CD14-positive monocyte (primary cell): ENCODE data around the gene GNL2. TPM values are rescaled to one million over a fixed set of nuclear protein-coding genes. Genes with fewer than 3 reads are reported as not detected.

Experiments used
- DNase-seq, 3 donors: peaks; one replicate each; pipeline ENCODE4 v3.0.0-alpha.2; 2011 to 2022
- H2AFZ ChIP-seq: 2 replicates; pipeline ENCODE4 v1.6.0; 2012; ENCODE audit warnings: mild to moderate bottlenecking, low read depth, low read length, inconsistent platforms; ENCODE audit not compliant: insufficient read depth, poor library complexity, severe bottlenecking
- H3K27ac ChIP-seq, 2 donors: 1 replicate in 1 of 2; 2 replicates in 1 of 2; pipeline ENCODE4 v1.5.1; 2012 to 2013; ENCODE audit warnings: low read length in 2 of 2, control low read depth in 1 of 2, inconsistent platforms in 1 of 2, low read depth in 1 of 2, mild to moderate bottlenecking in 1 of 2
- H3K27me3 ChIP-seq, 2 donors: one replicate each; pipeline versions ENCODE4 v1.6.0 to v1.6.1; 2011 to 2013; ENCODE audit warnings: low read length in 2 of 2; ENCODE audit not compliant: control insufficient read depth in 2 of 2, insufficient read depth in 2 of 2
- H3K36me3 ChIP-seq, 2 donors: replicated peaks in 1 of 2; 1 replicate in 1 of 2; 2 replicates in 1 of 2; pipeline versions ENCODE4 v1.5.1 to v1.6.1; 2012 to 2013; ENCODE audit warnings: low read length in 2 of 2, control low read depth in 1 of 2, inconsistent platforms in 1 of 2, mild to moderate bottlenecking in 1 of 2; ENCODE audit not compliant: insufficient read depth in 2 of 2, control insufficient read depth in 1 of 2
- H3K4me1 ChIP-seq, 2 donors: 1 replicate in 1 of 2; 2 replicates in 1 of 2; pipeline versions ENCODE4 v1.5.1 to v1.6.1; 2012 to 2013; ENCODE audit warnings: low read length in 2 of 2, control low read depth in 1 of 2, inconsistent platforms in 1 of 2, mild to moderate bottlenecking in 1 of 2, moderate library complexity in 1 of 2; ENCODE audit not compliant: insufficient read depth in 2 of 2, control insufficient read depth in 1 of 2
- H3K4me2 ChIP-seq: replicated peaks from 2 replicates; pipeline ENCODE3; 2012; ENCODE audit warnings: low read length, moderate library complexity, mild to moderate bottlenecking; ENCODE audit not compliant: poor library complexity, severe bottlenecking; ENCODE audit errors: extremely low read depth
- H3K4me3 ChIP-seq, 3 experiments: fragments of 200-600 bp in 1 of 3; sonication (generic) in 1 of 3; replicated peaks in 1 of 3; 1 replicate in 2 of 3; 2 replicates in 1 of 3; pipeline ENCODE4 v1.5.1; 2011 to 2013; ENCODE audit warnings: low read length in 3 of 3, mild to moderate bottlenecking in 3 of 3, control low read depth in 2 of 3, low read depth in 2 of 3, inconsistent platforms in 1 of 3, moderate library complexity in 1 of 3
- H3K79me2 ChIP-seq: 2 replicates; pipeline ENCODE4 v1.6.0; 2012; ENCODE audit warnings: mild to moderate bottlenecking, control low read depth, inconsistent platforms, low read length, moderate library complexity; ENCODE audit not compliant: insufficient read depth
- H3K9ac ChIP-seq: 2 replicates; pipeline ENCODE4 v1.6.0; 2017; ENCODE audit warnings: low read length, mild to moderate bottlenecking; ENCODE audit not compliant: insufficient read depth, poor library complexity, severe bottlenecking
- H3K9me3 ChIP-seq, 2 donors: replicated peaks in 1 of 2; 1 replicate in 1 of 2; 2 replicates in 1 of 2; pipeline versions ENCODE4 v1.5.1 to v1.6.1; 2012 to 2013; ENCODE audit warnings: low read length in 2 of 2, control low read depth in 1 of 2; ENCODE audit not compliant: control insufficient read depth in 1 of 2, insufficient read depth in 1 of 2
- H4K20me1 ChIP-seq: 2 replicates; pipeline ENCODE4 v1.6.0; 2012; ENCODE audit warnings: mild to moderate bottlenecking, low read length, control low read depth, moderate library complexity; ENCODE audit not compliant: insufficient read depth
- H3K27ac Mint-ChIP-seq, 7 donors: one replicate each; pipeline ENCODE4 v1.8.0; 2020; ENCODE audit warnings: mild to moderate bottlenecking in 7 of 7, mixed read lengths in 7 of 7, moderate library complexity in 6 of 7, inconsistent platforms in 2 of 7
- H3K27me3 Mint-ChIP-seq, 3 donors: one replicate each; pipeline ENCODE4 v1.8.0; 2021 to 2022; ENCODE audit warnings: low read depth in 3 of 3, mild to moderate bottlenecking in 3 of 3, mixed read lengths in 3 of 3, moderate library complexity in 3 of 3, inconsistent platforms in 1 of 3
- H3K36me3 Mint-ChIP-seq, 2 donors: one replicate each; pipeline ENCODE4 v1.8.0; 2020; ENCODE audit warnings: mixed read lengths in 2 of 2, inconsistent platforms in 1 of 2, mild to moderate bottlenecking in 1 of 2
- H3K4me1 Mint-ChIP-seq: one replicate; pipeline ENCODE4 v1.8.0; 2020; ENCODE audit warnings: mild to moderate bottlenecking, mixed read lengths
- H3K4me3 Mint-ChIP-seq, 2 donors: one replicate each; pipeline ENCODE4 v1.8.0; 2020; ENCODE audit warnings: mild to moderate bottlenecking in 2 of 2, mixed read lengths in 2 of 2, moderate library complexity in 1 of 2
- H3K9me3 Mint-ChIP-seq, 7 donors: one replicate each; pipeline ENCODE4 v1.8.0; 2020 to 2022; ENCODE audit warnings: mixed read lengths in 7 of 7, mild to moderate bottlenecking in 6 of 7, moderate library complexity in 6 of 7, inconsistent platforms in 2 of 7
- CTCF ChIP-seq: fragments of 200-600 bp; IDR thresholded peaks from one replicate; pipeline ENCODE4 v1.8.0; 2022; ENCODE audit warnings: antibody characterized with exemption, mild to moderate bottlenecking
- WGBS: methylation state at CpG from one replicate; pipeline ENCODE4 v1.1.5; 2013; ENCODE audit warnings: missing lambda C conversion rate; ENCODE audit not compliant: insufficient coverage; 5-methylcytosine and 5-hydroxymethylcytosine counted together
- intact Hi-C, 2 donors: fragments of 100-400 bp; cut with micrococcal nuclease; formaldehyde crosslinking; loops; one replicate each; pipeline versions ENCODE4 v1.15.0 to v1.15.1; 2023
- polyA plus RNA-seq, 3 donors: library from polyadenylated mRNA; depleted of rRNA in 1 of 3; unstranded in 2 of 3; stranded (reverse) in 1 of 3; fragments of 300-500 nt in 2 of 3; fragments of >200 nt in 1 of 3; fragmentation: Illumina TruSeq in 2 of 3; gene quantifications; 1 replicate in 2 of 3; 2 replicates in 1 of 3; pipeline ENCODE4 v1.2.3, GENCODE V29; 2012 to 2021

GNL2 gene
- polyA plus RNA-seq, 3 donors, result 22.2 to 37.2 (median 35.4) TPM

- H3K9ac ChIP-seq, result no peak overlapping the region
- H3K4me1 ChIP-seq, result peaks cover 6 to 8% of the 10 kb centered on the region in 2 donors
- peaks cover 0 to 2% of the 10 kb centered on the region in 2 donors for H3K27me3 ChIP-seq
- peaks cover 6 to 13% (median 7%) of the 10 kb centered on the region in 3 donors for H3K27me3 Mint-ChIP-seq
- no peaks in the 10 kb centered on the region for H3K9me3 ChIP-seq
- H3K4me2 ChIP-seq, result no peak overlapping the region
- H3K27ac ChIP-seq, result no peak overlapping the region
- no peak overlapping the region for H3K4me3 Mint-ChIP-seq
- no peak for TF ChIP-seq CTCF
- peaks cover 0 to 4% (median 0%) of the 10 kb centered on the region in 7 donors for H3K9me3 Mint-ChIP-seq
- H3K4me1 Mint-ChIP-seq, result peaks cover 4% of the 10 kb centered on the region
- H3K36me3 Mint-ChIP-seq, result no peaks in the 10 kb centered on the region
- H3K4me3 ChIP-seq, result no peak overlapping the region
- H3K36me3 ChIP-seq, result no peaks in the 10 kb centered on the region
- H3K27ac Mint-ChIP-seq, result no peak overlapping the region
- H2AFZ ChIP-seq, result no peak overlapping the region
- H3K79me2 ChIP-seq, result no peaks in the 10 kb centered on the region
- DNase-seq, result no peak
- intact Hi-C loops, result no loop called here
- no peaks in the 10 kb centered on the region for H4K20me1 ChIP-seq
Measured at GRCh38 chr1:37601441-37601840, 5.7 kb upstream of the GNL2 start.

DNA sequence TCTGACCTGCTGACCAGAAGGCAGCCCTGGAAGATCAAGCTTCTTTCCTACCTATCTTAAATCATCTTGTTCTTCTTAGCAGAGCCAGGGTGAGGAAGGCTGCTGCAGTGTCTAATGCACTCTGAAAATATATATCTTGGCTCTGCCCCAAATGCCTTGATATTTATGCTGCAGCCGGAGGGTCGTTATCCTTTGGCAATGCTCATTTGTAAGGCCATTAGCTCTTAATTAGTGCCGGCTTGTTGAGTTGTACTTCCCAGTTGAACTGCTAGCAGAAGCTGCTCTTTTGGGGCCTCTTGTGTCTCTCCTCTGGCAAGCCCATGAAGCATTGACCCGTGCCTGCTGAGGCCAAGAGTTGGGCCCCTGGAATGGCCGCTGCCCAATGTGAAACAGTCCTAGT, 4.2 kb upstream of the GNL2 start:
- no peak overlapping the region for H2AFZ ChIP-seq
- no peaks in the 10 kb centered on the region for H3K9me3 ChIP-seq
- WGBS, result 94% methylated on average over 3 of the region's 5 CpGs
- intact Hi-C loops, result loop anchor here (5.0 to 10.0 kb wide), 3 partner anchors 43 to 415 kb away; partner anchors contain the start of genes DNALI1 (in 1 of the 2), MTF1 (in 1 of the 2) and UTP11 (in 1 of the 2)
- Mint-ChIP-seq H3K4me1 (peaks cover 15% of the 10 kb centered on the region), H3K36me3 (no peaks in the 10 kb centered on the region), H3K27ac (no peak overlapping the region), H3K9me3 (peaks cover 0 to 4% (median 0%) of the 10 kb centered on the region in 7 donors), H3K27me3 (peaks cover 6 to 13% (median 7%) of the 10 kb centered on the region in 3 donors), H3K4me3 (no peak overlapping the region)
- no peaks in the 10 kb centered on the region for H3K36me3 ChIP-seq
- peaks cover 7% of the 10 kb centered on the region for H4K20me1 ChIP-seq
- DNase-seq, result no peak
- H3K79me2 ChIP-seq, result peaks cover 8% of the 10 kb centered on the region
- no peak overlapping the region for H3K9ac ChIP-seq
- peaks cover 6 to 10% of the 10 kb centered on the region in 2 donors for H3K4me1 ChIP-seq
- TF ChIP-seq CTCF, result no peak
- H3K27ac ChIP-seq, result no peak overlapping the region
- peaks cover 0 to 2% of the 10 kb centered on the region in 2 donors for H3K27me3 ChIP-seq
- no peak overlapping the region for H3K4me2 ChIP-seq
- H3K4me3 ChIP-seq, result no peak overlapping the region
